H1 (cell line): ENCODE results near the gene ARFGEF3. TPM values are rescaled to one million over a fixed set of nuclear protein-coding genes. Genes with fewer than 3 reads are reported as not detected.

Experiments used
- SP2 ChIP-seq: IDR thresholded peaks from 2 replicates; pipeline ENCODE4 v1.6.1; 2012; ENCODE audit warnings: mild to moderate bottlenecking, low read length, inconsistent platforms
- polyA plus RNA-seq, 7 experiments: library from polyadenylated mRNA; depleted of rRNA in 3 of 7; stranded (reverse) in 5 of 7; unstranded in 2 of 7; fragments of >200 nt in 5 of 7; fragments of 200-250 nt in 2 of 7; gene quantifications; 1 replicate in 5 of 7; 2 replicates in 1 of 7; 4 replicates in 1 of 7; pipeline versions ENCODE4 v1.2.1 to v1.2.3, GENCODE V29; 2011 to 2013; ENCODE audit warnings: missing spikeins in 2 of 7, mixed read lengths in 2 of 7
- total RNA-seq: library from RNA; stranded (reverse); fragmentation: NEBNext Ultra II Directional; extraction: Animal tissue kit (Norgen Biotek cat#: 25700); gene quantifications from 2 replicates; pipeline ENCODE4 v1.2.1, GENCODE V29; 2021

ARFGEF3 gene
- total and polyA plus RNA-seq, 2 of the 8 experiments (the other 6 are each of a cell fraction or from before 2014, with no cell fraction given): 5.8 to 23.2 TPM

GRCh38 chr6:138321934-138322333 lies 160.2 kb downstream of the ARFGEF3 start (continued):
- TF ChIP-seq SP2: no peak
